HTERT RPE-1 (cell line): ENCODE measurements around the gene SERPINA12.

ENCODE experiments used
- in situ Hi-C: fragments of 300-500 bp; cut with MboI; formaldehyde crosslinking; loops from 4 replicates; pipeline ENCODE4 v1.14.3; 2020; ENCODE audit warnings: low sequenced_read_pairs

The SERPINA12 gene

GRCh38 chr14:94467728-94468520, 41.3 kb downstream of the SERPINA12 start:
- in situ Hi-C loops = no loop called here

DNA sequence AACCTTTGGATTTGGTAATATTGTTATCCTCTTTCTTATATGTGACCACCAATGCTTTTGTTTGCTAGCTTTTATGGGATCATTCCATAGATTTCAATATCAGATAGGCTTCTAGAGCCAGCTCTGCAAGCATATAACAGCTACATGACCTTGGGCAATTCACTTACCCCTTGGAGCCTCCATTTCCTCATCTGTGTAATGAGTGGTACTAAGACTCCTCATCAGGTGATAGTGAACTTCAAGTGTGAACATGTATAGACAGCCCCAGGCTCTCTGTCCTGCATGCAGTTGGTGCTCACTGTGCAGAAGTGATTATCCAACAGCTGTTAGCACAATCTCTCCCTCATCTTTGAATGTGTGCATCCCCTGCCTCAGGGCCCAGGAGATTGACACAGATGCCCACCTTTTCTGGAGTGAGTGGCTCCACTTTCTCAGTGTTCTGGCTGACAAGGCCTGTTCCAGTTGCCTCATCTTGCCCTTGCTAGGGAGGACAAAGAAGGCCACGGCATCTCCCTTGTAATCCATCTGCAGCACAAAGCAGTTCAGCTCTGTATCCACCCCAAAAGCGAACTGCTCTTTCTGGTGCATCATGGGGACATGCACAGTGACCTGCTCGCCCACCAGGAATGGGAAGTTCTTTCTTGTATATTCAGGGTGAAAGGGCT, 42.4 kb downstream of the SERPINA12 start:
- in situ Hi-C loops = no loop called here

DNA sequence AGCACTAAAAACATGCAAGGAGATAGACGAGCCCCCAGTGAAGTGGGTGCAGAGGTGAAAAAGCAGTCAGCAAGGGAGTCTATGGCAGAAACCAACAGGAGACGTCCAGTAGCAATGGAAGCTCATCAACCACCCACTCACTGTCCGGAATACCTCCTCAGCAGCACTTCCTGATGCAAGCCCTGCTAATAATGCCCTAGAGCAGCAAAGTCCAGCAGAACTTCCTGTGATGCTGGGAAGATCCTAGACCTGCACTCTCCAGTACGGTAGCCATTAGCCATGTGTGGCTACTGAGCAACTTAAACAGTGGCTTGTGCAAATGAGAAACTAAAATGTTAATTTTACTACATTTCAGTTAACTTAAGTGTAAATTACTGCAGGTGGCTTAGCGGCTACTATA, 44.2 kb downstream of the SERPINA12 start:
- in situ Hi-C loops = no loop called here

GRCh38 chr14:94464290-94464689, 45.0 kb downstream of the SERPINA12 start:
- in situ Hi-C loops = no loop called here

- in situ Hi-C loops = no loop called here
Measured at GRCh38 chr14:94462763-94463572, 46.3 kb downstream of the SERPINA12 start.

- in situ Hi-C loops = no loop called here
Measured at GRCh38 chr14:94462219-94462551, 47.1 kb downstream of the SERPINA12 start.

GRCh38 chr14:94461526-94462218, 47.6 kb downstream of the SERPINA12 start:
- in situ Hi-C loops = no loop called here

DNA sequence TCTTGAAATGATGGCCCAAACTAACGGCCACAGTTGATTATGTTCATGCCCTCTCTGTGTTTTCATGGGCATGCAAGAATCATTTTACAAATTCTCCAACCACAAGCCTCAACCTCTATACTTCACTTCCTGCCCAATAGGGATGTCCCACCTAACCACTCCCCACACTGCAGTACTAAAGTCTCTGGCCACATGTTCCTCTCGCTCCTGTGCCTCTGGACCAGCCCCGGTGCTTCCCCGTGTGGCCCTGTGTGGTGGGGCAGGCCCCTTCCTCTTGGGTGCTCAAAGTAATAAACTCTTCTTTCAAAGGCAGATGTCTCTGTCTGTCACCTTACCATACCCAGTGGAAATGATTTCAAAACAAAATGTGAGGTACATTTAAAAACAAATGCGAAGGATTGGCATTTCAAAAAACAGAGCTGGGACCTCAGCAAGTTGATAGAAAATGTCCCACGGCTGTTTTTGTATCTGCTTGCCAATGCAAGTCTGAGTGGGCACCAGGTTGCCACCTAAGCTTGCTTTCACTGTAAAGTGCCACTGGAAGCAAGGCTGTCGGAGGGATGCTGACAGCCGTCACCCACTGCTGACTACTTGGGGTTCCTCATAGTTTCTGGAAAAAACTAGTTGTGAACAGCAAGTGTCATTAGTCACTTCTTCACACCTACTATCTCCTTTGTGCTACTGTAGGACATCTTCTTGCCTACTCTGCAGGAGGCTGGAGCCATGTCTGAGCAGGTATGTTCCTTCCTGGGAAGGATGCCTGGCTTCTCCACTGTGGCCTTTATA, 48.4 kb downstream of the SERPINA12 start:
- in situ Hi-C loops = no loop called here

DNA sequence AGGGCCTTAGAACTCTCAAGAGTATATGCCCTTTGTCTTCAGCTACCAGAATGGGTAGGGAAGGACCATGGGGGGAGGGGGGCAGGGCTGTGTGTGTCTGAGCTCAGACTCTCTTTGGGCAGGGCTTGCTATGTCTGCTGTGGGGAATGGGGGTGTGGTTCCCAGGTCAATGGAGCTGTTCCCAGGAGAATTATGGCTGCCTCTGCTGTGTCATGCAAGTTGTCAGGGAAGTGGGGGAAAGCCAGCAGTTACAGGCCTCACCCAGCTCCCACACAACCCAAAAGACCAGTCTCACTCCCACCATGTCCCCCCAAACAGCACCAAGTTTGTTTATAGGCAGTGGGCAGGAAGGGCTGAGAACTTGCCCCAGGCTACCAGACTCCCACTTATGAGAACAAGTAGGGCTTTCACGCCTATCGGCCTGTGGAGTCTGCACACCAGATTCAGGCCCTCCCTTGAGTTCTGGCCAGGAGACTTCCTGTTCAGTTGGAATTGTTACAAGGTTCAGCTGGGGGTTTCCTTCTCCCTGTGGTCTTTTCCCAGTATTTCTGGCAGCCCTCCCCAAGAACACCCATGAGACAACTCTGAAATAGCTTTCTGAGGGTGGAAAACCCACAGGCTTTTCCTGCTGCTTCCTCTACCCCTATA, 50.6 kb downstream of the SERPINA12 start:
- in situ Hi-C loops = no loop called here

GRCh38 chr14:94458096-94458495, 51.2 kb downstream of the SERPINA12 start:
- in situ Hi-C loops = no loop called here

DNA sequence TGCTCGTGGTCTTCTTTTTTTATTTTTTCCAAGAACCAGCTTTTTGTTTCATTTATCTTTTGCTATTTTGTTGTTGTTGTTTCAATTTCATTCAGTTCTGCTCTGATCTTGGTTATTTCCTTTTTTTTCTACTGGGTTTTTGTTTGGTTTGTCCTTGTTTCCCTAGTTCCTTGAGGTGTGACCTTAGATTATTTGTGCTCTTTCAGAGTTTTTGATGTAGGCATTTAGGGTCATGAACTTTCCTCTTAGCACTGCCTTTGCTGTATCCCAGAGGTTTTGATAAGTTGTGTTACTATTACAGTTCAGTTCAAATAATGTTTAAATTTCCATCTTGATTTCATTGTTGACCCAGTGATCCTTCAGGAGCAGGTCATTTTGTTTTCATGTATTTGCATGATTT, 53.3 kb downstream of the SERPINA12 start:
- in situ Hi-C loops = no loop called here

GRCh38 chr14:94451826-94452225, 57.4 kb downstream of the SERPINA12 start:
- in situ Hi-C loops = no loop called here

DNA sequence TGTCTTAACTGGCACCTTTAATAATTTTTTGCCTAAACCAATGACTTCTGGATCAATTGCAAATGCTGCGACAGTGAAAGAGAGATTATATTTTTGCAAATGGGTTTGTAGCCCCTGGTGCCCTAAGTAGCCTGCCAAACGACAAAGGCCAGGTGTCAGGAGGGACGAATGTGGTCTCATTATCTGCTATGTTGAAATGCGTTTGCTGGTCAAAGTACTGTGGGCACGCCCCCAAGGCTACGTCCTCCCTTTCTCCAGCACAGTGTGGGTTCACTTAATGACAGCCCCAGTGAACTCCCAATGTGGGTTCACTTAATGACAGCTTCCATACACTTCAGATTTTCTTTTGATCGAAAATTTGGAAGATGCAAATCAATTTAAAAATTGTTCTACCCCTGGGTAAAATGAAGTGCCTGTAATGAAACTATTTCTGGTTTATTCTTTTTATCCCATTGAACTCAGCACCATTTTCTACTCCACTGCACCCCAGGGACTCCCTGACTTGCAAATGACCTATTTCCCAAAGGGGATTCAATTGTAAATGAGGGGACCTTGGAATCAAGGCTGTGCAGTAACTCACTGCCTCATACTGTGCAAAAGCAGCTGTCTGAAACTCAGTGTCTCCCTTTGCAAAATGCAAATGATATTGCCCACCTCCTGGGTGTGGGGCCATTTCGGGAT, 58.0 kb downstream of the SERPINA12 start:
- in situ Hi-C loops = no loop called here

DNA sequence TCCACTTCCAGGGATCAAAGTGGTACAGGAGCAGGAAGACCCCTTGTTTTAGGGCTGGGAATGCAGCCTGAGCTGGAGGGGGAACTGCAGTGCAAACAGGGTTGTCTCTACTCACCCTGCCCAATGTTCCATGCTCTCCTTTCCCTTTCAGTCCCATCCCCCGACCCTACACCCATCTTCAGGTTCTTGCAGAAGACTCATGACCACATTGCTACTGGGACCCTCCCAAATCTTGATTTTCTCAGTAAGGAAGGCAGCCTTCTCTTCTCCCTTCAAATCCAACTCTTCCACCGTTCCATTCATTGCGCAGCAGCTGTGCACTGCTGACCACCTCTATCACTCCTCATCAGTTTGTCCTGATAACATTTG, 58.6 kb downstream of the SERPINA12 start:
- in situ Hi-C loops = no loop called here

GRCh38 chr14:94449930-94450329, 59.3 kb downstream of the SERPINA12 start:
- in situ Hi-C loops = no loop called here

DNA sequence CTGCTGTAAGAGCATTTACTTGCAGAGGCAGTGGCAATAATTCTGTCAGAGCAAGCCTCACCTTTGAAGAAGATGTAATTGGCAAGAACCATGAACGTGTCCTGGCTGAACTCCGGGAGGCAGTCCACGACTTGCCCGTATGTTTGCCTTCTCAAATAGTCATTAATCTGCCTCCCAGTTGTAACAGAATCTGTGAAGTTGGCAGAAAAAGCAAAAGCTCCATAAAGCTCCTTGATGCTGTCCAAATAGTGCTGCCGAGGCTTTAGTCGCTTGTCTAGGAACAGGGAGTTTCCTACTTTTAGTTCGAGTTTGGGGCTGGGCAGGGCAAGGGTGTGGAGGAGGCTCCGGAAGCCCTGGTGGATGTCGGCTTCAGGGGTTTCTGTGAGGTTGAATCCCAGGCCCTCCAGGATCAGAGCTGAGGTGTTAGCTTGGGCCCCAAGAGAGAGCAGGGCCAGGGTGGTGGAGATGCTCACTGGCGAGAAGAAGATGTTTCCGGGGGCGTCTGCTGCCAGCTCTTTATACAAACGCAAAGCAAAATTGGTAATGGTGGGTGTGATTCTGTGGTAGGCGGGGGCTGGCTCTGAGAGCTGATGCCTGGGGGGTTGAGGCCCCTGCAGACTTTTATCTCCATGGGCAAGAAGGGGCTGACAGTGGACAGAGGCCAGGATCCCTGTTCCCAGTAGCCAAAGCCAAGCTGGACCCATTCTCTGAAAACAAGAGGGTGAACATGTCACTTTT, 61.0 kb downstream of the SERPINA12 start:
- in situ Hi-C loops = no loop called here

DNA sequence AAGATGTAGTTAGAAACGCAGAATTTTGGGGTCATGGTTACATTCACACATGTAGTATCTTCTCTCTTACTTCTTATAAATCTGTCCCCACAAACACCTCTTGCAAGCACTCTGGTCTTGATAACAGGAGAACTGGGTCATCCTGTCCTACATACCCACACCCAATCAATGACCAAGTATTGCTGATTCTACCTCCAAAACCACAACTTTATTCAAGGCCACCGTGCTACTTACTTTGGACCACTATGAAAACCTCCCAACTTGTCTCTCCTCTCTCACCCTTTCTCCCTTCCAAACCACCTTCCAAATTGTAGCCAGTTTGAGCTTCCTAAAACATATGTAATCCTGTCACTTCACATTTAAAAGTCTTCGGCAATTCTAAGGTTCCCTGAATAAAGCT, 62.1 kb downstream of the SERPINA12 start:
- in situ Hi-C loops = no loop called here

DNA sequence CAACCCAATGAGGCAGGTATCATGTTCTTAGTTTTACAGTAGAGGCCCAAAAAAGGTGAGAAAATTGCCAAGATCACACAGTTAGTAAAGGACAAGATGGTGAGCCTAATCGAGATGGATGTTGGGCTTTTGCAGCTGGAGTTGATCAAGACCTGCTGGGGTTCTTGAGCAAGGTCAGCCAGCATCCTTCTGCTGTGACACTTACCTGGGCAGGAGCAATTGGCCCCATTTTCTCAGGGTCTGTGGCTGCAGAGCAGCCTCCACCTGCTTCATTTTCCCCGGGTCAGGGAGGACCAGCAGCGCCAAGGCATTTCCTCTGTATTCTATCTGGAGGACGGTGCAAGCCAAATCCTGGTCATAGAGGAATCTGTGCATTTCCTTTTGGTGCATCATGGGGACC, 63.1 kb downstream of the SERPINA12 start:
- in situ Hi-C loops = no loop called here

- in situ Hi-C loops = no loop called here
Measured at GRCh38 chr14:94445003-94445402, 64.3 kb downstream of the SERPINA12 start.
